Stomach (tissue), 9 donors: ENCODE data around the gene PNMA8B. TPM values are rescaled to one million over a fixed set of nuclear protein-coding genes. Genes with fewer than 3 reads are reported as not detected.
A peak's percentile ranks its signal among the peaks of the same experiment; 100 is the strongest.

Experiments
- DNase-seq, 2 donors: peaks; one replicate each; pipeline versions ENCODE4 v3.0.0 to v3.0.0-alpha.2; 2013 to 2019
- H3K27ac ChIP-seq, 5 donors: fragments of 200-600 bp in 4 of 5; sonication (generic) in 4 of 5; one replicate each; pipeline ENCODE4 v1.5.1; 2013 to 2019; ENCODE audit warnings: mild to moderate bottlenecking in 1 of 5, moderate library complexity in 1 of 5
- H3K27me3 ChIP-seq, 3 donors: fragments of 200-600 bp; sonication (generic); one replicate each; pipeline ENCODE4 v1.5.1; 2017 to 2019; ENCODE audit warnings: mixed run types in 1 of 3
- H3K36me3 ChIP-seq, 4 donors: fragments of 200-600 bp; sonication (generic); 1 replicate in 3 of 4; 2 replicates in 1 of 4; pipeline ENCODE4 v1.5.1; 2016 to 2019
- H3K4me1 ChIP-seq, 4 donors: fragments of 200-600 bp; sonication (generic); one replicate each; pipeline ENCODE4 v1.5.1; 2016 to 2019
- H3K4me3 ChIP-seq, 4 donors: fragments of 200-600 bp; sonication (generic) in 3 of 4; one replicate each; pipeline ENCODE4 v1.5.1; 2016 to 2019; ENCODE audit warnings: mild to moderate bottlenecking in 1 of 4
- H3K9me3 ChIP-seq, 4 donors: fragments of 200-600 bp; sonication (generic); one replicate each; pipeline ENCODE4 v1.5.1; 2016 to 2019
- EP300 ChIP-seq: sonication (generic); formaldehyde crosslinking; IDR thresholded peaks from one replicate; pipeline ENCODE4 v1.6.1; 2017; ENCODE audit warnings: antibody characterized with exemption
- POLR2A ChIP-seq, 4 donors: fragments of 450-650 bp; IDR thresholded peaks; one replicate each; pipeline ENCODE4 v1.6.1; 2016; ENCODE audit warnings: antibody characterized with exemption in 4 of 4, control low read depth in 2 of 4, mild to moderate bottlenecking in 1 of 4, moderate library complexity in 1 of 4
- POLR2AphosphoS5 ChIP-seq, 3 donors: sonication (generic); formaldehyde crosslinking; IDR thresholded peaks; one replicate each; pipeline ENCODE4 v1.6.1; 2016; ENCODE audit warnings: antibody characterized with exemption in 3 of 3
- WGBS, 5 donors: extraction: QIAGEN DNeasy Blood & Tissue Kit in 3 of 5; methylation state at CpG; one replicate each; pipeline versions ENCODE4 v1.1.5 to v1.1.7; 2013 to 2018; 5-methylcytosine and 5-hydroxymethylcytosine counted together
- intact Hi-C: fragments of 100-400 bp; cut with DNase I; formaldehyde crosslinking; loops from one replicate; pipeline ENCODE4 v1.15.1; 2023; ENCODE audit warnings: low total_unique reads
- polyA plus RNA-seq, 3 donors: library from polyadenylated mRNA; stranded (reverse); fragments of 200-250 nt; gene quantifications; one replicate each; pipeline ENCODE4 v1.2.3, GENCODE V29; 2013
- total RNA-seq, 5 donors: library from RNA; depleted of rRNA; stranded (reverse); fragments of >200 nt; gene quantifications; one replicate each; pipeline versions ENCODE4 v1.1.0 to v1.2.3, GENCODE V29; 2014 to 2016
- TF ChIP-seq, protein P1 (sequence below), 7 experiments: fragments of 450-650 bp in 4 of 7; fragments of 200-600 bp in 3 of 7; sonication (generic) in 3 of 7; IDR thresholded peaks; one replicate each; pipeline ENCODE4 v1.5.1; 2016 to 2019; ENCODE audit warnings: antibody characterized with exemption in 7 of 7, control low read depth in 2 of 7, mild to moderate bottlenecking in 1 of 7
- donor health status: healthy with polysubstance abuse.
- donor health status: Bipolar disorder and iron deficiency.
- donor health status: healthy.

PNMA8B gene
- total and polyA plus RNA-seq, 8 donors, result under 0.01 to 4.1 (median 0.76) TPM; not detected in 1

DNA sequence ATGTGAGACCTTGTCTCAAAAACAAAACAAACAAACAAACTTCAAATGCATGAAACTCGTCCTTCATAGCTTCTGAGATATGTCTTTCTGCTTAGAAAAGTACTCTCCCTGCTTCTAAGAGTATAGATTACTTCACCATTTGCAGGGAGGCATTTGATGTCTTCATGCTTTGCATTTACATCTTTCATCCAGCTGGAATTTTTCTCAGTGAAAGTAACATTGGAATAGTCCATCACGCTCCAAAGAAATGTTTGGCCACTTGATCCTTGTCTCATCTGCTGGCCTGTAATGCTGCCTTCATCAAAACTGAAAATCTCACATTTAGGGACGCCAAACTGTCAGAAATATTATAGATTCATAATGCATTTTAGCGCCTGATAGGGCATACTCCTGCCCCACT is 43.5 kb downstream of the PNMA8B start:
- Histone ChIP-seq H3K4me1 (peaks cover 0 to 4% (median 0%) of the 10 kb centered on the region in 4 donors), H3K9me3 (no peaks in the 10 kb centered on the region), H3K27me3 (peaks cover 0 to 7% (median 6%) of the 10 kb centered on the region in 3 donors), H3K4me3 (no peak overlapping the region), H3K27ac (no peak overlapping the region), H3K36me3 (no peaks in the 10 kb centered on the region)
- DNase-seq, result peak in 1 of 2 donors; percentile 18
- 32 to 47% (median 44%) methylated on average over 4 of the region's 4 CpGs for WGBS, 5 donors
- intact Hi-C loops, result no loop called here
- no peak for TF ChIP-seq POLR2A (IDR thresholded peaks at IDR 0.05)
- TF ChIP-seq EP300, result no peak
- TF ChIP-seq POLR2AphosphoS5 (IDR thresholded peaks at IDR 0.05), result no peak

DNA sequence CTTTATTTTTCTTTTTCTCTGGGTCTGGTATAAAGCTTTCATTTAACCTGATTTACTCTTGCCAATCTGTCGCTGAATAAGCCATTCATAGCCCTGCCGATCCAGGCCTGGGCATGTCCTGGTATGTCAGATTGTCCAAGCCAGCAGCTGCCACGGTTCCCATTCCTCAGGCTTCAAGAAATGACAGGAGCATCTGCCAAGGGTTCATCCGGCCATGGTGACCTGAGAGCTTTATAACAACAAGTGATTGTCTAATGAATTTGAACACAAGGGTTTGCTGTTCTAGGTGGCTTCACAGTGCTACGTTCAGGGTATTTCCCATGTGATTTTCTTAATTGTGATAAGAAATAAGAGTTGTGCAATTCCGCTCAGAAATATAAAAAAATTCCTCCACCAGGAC is 44.3 kb downstream of the PNMA8B start:
- Histone ChIP-seq H3K4me1 (peaks cover 0 to 2% (median 0%) of the 10 kb centered on the region in 4 donors), H3K27ac (no peak overlapping the region), H3K36me3 (no peaks in the 10 kb centered on the region), H3K4me3 (no peak overlapping the region), H3K27me3 (peaks cover 0 to under 1% (median 0%) of the 10 kb centered on the region in 3 donors), H3K9me3 (no peaks in the 10 kb centered on the region)
- DNase-seq, result no peak
- WGBS, 5 donors, result 66 to 76% (median 71%) methylated on average over 6 of the region's 6 CpGs
- intact Hi-C loops, result no loop called here
- TF ChIP-seq, protein P1, sequence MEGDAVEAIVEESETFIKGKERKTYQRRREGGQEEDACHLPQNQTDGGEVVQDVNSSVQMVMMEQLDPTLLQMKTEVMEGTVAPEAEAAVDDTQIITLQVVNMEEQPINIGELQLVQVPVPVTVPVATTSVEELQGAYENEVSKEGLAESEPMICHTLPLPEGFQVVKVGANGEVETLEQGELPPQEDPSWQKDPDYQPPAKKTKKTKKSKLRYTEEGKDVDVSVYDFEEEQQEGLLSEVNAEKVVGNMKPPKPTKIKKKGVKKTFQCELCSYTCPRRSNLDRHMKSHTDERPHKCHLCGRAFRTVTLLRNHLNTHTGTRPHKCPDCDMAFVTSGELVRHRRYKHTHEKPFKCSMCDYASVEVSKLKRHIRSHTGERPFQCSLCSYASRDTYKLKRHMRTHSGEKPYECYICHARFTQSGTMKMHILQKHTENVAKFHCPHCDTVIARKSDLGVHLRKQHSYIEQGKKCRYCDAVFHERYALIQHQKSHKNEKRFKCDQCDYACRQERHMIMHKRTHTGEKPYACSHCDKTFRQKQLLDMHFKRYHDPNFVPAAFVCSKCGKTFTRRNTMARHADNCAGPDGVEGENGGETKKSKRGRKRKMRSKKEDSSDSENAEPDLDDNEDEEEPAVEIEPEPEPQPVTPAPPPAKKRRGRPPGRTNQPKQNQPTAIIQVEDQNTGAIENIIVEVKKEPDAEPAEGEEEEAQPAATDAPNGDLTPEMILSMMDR (IDR thresholded peaks at IDR 0.05), result no peak

DNA sequence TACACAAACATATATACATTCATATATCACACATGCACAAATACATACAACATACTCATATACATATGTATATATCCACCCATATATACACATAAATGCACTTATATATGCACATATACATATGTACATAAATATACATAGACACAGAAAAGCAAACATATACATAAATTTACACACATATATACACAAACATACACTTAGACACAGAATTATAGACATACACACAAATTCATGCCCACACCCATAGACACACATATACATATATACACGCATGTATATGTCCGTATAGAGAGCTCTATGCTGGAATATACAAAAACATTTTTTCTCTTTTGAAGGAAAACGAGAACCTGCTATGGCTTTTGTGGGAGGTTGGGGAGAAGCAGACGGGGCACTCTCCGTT is 44.9 kb downstream of the PNMA8B start:
- Histone ChIP-seq H3K4me3 (no peak overlapping the region), H3K27me3 (no peaks in the 10 kb centered on the region), H3K27ac (no peak overlapping the region), H3K9me3 (no peaks in the 10 kb centered on the region), H3K36me3 (no peaks in the 10 kb centered on the region), H3K4me1 (no peaks in the 10 kb centered on the region)
- intact Hi-C loops, result no loop called here
- TF ChIP-seq POLR2A (IDR thresholded peaks at IDR 0.05), result no peak
- TF ChIP-seq EP300, result no peak
- TF ChIP-seq POLR2AphosphoS5 (IDR thresholded peaks at IDR 0.05), result no peak
- TF ChIP-seq, protein P1 (IDR thresholded peaks at IDR 0.05), result no peak
- no peak for DNase-seq
- 76 to 91% (median 81%) methylated on average over 5 of the region's 5 CpGs for WGBS, 5 donors

DNA sequence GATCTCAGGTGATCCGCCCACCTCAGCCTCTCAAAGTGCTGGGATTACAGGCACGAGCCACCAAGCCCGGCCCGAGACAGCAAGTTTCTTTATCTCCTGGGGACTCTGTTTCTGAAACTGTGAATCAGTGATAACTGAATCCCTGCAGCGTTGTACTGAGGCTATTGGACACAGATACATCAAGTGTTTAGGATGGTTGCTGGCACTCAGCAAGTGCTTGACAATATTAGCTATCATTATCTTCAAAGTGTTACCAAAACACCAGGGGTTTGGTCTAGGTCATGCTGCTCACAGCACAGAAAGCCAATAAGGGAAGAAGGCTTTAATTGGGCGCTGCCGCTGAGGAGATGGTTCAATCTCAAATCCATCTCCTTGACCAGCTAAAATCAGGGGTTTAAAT is 46.4 kb downstream of the PNMA8B start:
- no peak overlapping the region for H3K27ac ChIP-seq
- 60 to 65% (median 64%) methylated on average over 7 of the region's 7 CpGs for WGBS, 5 donors
- no peak for DNase-seq
- H3K4me3 ChIP-seq, result no peak overlapping the region
- no peaks in the 10 kb centered on the region for H3K4me1 ChIP-seq
- intact Hi-C loops, result no loop called here
- TF ChIP-seq, protein P1 (IDR thresholded peaks at IDR 0.05), result no peak
- TF ChIP-seq POLR2AphosphoS5 (IDR thresholded peaks at IDR 0.05), result no peak
- H3K9me3 ChIP-seq, result no peaks in the 10 kb centered on the region
- H3K36me3 ChIP-seq, result no peaks in the 10 kb centered on the region
- H3K27me3 ChIP-seq, result no peaks in the 10 kb centered on the region

DNA sequence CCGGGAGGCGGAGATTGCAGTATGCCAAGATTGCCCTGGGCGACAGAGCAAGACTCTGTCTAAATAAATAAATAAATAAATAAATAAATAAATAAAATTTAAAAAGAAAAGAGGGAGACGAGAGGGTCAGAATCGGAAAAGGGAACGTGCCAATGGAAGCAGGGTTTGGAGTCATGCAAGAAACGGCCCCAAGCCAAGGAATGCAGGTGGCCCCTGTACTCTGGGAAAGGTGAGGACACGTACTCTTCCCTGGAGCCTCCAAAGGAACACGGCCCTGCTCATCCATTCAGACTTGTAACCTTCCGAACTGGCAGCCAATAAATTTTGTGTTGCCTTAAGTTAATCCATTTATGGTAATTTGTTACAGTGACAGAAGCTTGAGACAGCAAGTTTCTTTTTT is 47.1 kb downstream of the PNMA8B start:
- 88 to 94% (median 93%) methylated on average over 10 of the region's 10 CpGs for WGBS, 5 donors
- Histone ChIP-seq H3K27ac (no peak overlapping the region), H3K4me1 (no peaks in the 10 kb centered on the region), H3K36me3 (no peaks in the 10 kb centered on the region), H3K27me3 (no peaks in the 10 kb centered on the region), H3K4me3 (no peak overlapping the region), H3K9me3 (no peaks in the 10 kb centered on the region)
- TF ChIP-seq, protein P1 (IDR thresholded peaks at IDR 0.05), result no peak
- no peak for TF ChIP-seq POLR2AphosphoS5 (IDR thresholded peaks at IDR 0.05)
- no peak for TF ChIP-seq EP300
- TF ChIP-seq POLR2A (IDR thresholded peaks at IDR 0.05), result no peak
- DNase-seq, result no peak
- intact Hi-C loops, result no loop called here
